DMS 273 treated with DMSO at 0.1 percent for 48 hours (cell line): ENCODE results near the gene CHRNA4.
A peak's percentile ranks its signal among the peaks of the same experiment; 100 is the strongest.

Experiments
- DNase-seq: peaks from one replicate; lab custom pipeline; 2025; lab: John Stamatoyannopoulos, UW

CHRNA4 gene

DNA sequence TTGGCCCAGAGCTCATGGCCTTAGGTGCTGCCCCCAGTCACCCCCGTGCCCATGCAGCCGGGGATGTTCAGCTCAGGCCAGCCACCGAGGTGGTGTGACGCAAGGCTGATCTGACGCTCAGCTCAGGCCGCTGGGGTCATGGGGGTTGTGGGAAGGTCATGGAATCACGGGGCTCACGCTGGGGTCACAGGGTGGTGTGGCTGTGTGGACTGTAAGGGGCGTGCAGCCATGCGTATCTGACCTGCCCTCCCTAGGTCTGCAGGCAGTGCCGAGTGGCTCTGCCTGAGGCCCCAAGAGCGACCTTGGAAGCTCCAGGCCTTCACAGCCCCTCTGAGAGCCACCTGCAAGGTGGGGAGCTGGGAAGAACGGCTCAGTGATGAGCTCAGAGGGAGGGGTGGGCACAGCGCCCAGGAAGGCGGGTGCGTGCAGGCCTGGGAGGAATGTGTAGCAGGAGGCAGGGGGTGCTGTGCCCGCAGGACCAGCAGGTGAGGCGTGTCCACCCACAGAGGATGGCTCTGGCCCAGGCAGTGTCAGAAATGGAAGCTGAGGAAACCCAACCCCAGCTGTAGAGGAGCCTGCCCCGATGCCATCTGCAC lies 27.8 kb downstream of the CHRNA4 start:
- peak; percentile 19 for DNase-seq

GRCh38 chr20:63332488-63333240 lies 28.5 kb downstream of the CHRNA4 start:
- no peak for DNase-seq

GRCh38 chr20:63331741-63332400 lies 29.3 kb downstream of the CHRNA4 start:
- no peak for DNase-seq

- DNase-seq = no peak
These were observed 30.2 kb downstream of the CHRNA4 start for GRCh38 chr20:63330940-63331339.

- no peak for DNase-seq
These were observed 30.9 kb downstream of the CHRNA4 start for GRCh38 chr20:63330084-63330760.

DNA sequence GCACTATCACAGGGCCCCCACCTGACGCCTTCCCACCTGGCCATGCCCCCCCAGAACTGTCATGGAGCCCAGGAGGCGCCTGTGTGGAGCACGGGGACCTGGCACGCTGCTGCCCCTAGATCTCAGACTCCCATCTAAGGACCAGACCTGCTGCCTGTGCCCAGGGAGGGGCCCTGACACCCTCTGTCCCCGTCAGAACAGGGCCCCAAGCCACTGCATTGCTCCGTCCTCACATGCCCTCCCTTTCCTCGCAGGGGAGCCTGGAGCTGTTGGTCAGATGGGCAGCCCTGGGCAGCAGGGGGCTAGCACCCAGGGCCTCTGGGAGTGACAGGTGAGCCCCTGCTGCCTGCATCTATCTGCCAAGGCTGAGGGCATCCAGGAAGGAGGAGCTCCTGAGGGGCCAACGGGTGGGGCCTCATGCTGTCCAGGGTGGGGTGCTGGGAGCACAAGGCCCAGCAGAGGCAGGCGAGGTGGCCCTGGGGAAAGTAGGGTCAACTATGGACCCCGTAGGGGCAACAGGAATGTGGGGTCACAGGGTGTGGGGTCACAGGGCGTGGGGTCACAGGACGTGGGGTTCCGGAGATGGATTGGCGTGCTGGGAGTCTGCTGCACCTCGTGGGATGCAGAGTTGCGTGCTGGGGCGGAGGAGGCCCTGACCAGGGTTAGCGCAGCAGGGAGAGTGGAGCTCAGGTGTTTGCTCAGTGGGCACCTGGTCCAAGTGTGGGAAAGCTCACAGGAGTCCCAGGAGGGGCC lies 31.6 kb downstream of the CHRNA4 start:
- DNase-seq = no peak

GRCh38 chr20:63328718-63329275 lies 32.4 kb downstream of the CHRNA4 start:
- no peak for DNase-seq

DNA sequence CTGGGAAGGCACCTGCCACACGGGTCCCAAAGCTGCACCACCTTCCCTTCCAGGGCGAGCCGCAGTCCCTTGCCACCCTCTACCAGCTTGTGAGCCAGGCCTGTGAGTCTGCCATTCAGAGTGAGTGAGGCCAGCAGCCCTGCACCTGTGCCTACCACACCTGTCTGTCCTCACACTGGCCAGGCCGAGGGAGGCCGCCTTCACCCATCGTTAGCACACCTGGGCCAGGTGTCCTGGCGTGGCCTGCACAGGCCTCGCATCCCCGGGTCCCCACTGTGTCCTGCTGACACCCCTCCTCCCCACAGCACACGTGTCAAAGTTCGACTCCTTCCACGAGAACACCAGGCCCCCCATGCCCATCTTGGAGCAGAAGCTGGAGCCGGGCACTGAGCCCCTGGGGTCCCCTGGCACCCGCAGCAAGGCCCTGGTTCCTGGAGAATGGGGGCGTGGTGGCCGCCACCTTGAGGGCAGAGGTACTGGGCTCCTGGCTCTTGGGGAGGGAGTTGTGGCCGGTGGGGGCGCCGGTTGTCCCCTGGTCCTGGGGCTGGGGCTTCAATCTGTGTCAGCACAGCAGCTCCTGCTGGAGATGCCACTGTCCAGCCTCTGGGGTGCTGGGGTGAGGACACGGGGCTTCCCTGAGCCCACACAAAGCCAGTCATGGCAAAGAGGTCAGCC lies 33.0 kb downstream of the CHRNA4 start:
- DNase-seq = no peak

GRCh38 chr20:63327231-63327745 lies 33.9 kb downstream of the CHRNA4 start:
- DNase-seq = no peak

- DNase-seq = no peak
These were observed 34.6 kb downstream of the CHRNA4 start for GRCh38 chr20:63326314-63327230.

DNA sequence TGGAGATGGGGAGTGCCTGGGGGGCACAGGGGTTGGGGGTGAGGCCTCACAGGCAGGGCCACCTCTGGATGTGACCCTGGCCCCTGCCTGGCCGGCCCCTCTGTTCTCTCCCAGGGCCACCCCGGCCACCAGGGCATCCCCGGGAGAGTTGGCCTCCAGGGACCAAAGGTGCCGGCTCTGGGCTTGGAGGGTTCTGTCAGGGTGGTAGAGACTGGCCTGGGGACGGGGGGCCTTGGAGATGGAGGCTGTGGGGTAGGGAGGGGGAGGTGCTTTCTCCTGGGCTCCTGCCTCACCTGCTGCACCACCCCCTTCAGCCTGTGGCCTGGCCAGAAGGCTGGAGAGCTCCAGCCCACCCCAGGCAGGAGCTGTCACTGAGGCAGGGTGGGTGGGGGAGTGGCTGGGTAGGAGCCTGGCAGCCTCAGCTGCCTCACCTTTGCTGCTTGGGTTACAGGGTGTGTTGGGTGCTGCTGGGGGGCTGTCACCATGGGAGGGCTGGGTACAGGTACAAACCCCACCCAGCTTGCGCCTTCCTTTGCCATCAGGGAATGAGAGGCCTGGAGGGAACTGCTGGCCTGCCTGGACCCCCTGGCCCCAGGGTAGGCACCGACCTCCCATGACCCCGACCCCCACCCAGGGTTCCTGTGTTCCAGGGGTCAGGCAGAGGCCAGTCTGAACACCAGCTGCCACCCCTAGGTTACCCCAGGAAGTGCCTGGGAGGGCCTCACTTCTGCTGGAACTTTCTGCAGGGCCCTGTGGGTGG lies 35.4 kb downstream of the CHRNA4 start:
- DNase-seq = no peak

DNA sequence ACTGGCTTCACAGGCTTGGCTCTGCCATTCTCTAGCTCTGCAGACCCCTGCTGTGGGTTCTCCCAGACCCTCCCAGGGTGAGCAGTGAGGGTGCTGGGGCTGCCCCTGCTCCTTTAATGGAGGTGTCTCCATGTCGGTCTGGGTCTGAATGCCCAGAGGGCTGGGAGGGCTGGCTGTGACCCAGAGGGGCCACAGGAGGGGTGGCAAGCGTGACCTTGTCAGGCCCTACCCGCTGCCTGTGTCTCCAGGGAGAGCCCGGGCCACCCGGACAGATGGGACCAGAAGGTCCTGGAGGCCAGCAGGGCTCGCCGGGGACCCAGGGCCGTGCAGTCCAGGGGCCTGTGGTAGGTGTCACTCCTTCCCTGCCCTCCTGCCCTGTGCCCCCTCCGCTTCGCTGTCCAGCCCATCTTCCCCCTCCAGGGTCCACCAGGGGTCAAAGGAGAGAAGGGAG lies 36.1 kb downstream of the CHRNA4 start:
- DNase-seq = no peak

DNA sequence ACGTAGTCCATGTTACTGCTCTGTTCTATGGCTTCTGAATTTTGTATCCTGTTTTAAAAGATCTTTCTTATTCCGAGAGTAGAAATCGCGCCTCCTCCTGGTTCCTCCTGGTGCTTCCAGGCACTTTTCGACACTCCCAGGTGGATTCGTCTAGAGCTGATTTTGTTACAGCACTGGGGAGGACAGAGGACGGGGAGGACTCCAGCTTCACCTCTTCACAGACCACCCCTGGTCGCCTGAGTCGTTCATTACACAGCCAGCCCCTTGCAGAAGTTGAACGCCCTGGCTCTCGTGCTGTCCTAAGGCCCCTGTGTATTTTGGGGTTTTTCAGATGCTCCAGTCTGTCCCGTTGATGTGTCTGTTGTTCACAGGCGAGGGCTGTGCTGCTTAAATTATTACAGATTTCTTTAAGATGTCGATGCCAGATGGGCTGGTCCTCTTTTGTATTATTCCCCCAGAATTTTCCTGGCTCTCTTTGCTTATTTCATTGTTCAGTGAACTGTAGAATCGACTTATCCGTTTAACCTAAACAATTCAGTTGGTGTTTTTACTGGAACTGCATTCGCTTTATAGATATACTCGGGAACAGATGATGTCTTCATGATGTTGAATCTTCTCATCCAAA lies 37.7 kb downstream of the CHRNA4 start:
- DNase-seq = no peak

DNA sequence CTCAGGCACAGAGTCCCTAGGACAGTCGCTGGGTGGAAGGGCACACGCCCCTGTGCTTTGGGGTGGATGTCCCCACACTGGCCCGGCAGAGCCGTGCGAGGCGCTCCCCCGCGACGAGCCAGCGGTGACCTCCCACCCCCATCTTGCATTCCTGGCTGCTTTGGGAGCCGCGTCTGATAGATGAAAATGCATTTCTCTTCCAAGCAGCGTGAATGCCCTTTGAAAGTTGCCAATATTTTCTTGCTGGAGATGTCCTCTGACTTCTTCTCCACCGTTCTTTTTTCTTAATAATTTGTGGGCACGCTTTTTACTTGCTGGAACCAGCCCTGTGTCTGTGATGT lies 38.2 kb downstream of the CHRNA4 start:
- no peak for DNase-seq

DNA sequence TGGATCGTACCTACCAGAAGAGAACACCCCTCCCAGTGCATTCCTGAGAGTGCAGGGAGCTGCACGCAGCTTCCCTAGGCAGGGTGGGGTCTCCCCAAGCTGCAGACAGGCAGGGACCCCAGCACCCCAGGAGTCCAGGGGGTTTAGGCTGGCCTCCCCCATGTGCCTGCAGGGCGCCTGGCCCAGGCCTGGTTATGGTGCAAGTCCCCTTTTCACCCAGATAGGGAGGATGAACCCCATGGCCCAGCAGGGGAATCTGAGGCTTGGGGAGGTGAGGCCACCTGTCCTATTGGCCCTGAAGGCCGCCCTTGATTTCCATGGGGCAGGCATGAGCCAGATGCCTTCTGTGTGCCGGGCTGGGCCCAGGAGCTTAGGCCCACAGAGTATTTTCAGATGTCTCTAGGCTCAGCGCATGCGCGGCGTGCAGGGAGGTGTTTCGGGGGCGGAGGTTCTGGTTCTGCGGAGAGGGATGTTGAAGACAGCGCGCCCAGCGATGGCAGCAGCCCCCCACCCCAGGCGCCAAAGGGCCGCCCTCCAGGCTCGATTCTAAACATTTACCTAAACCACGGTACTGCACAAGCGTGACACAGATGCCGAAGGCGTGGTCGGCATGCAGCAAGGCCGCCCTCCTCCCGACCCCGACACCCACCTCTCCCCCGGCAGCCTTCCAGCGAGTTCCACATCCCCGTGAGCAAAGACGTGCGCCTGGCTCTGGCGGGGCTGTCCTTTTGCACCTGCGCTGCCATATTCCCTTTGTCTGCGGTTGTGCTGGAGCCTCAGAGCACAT lies 38.8 kb downstream of the CHRNA4 start:
- no peak for DNase-seq

DNA sequence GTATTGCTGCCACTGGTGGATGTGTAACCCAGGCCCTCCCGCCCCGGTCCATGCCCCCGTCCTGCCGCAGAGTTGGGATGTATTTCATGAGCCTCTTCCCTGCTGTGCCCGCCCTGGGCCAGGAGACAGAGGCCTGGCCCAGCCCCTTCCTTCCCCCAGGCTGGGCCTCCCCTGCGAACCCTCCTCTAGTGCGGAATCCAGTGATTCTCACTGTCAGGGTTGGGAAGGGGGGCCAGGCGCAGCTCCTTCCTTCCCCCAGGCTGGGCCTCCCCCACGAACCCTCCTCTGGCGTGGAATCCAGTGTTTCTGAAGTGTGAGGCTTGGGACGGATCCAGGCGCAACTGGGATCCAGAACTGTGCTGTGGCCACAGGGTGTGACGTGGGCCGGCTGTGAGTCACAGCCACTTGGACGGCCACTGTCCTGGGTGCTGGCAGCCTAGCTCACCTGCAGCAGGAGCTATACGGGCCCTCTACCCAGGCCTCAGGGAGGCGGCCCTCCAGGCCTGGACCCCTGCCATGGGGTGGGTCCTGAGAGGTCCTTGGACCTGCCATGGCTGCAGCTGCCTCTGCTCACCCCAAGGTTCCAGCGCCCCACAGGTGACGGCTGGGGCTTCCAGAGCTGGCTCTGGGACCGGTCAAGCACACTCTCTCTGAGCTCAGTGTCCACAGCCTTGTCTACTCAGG lies 39.9 kb downstream of the CHRNA4 start:
- DNase-seq = no peak

DNA sequence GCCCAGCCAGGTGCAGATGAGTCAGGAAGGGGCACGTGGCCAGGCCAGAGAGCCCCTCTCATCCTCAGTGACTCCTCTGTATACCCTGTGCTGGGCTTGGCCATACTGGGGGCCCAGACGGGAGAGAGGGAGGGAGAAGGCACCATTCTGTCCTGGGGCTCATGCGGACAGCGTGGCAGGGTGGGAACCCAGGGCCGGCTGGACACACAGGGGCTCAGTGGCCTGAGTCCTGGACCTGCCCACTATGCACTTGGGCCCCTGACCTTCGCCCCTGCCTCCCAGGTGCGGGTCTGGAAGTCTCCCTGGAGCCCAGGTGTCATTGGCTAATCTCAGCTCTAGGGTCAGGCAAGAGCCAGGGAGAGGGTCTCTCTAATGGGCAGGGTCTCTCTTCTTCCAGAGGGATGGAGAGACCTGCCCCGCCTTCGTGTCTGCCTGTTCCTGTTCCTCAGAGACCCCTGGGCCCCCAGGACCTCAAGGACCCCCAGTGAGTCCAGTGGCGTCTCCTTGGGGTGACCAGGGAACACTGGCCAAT lies 40.5 kb downstream of the CHRNA4 start:
- no peak for DNase-seq
